OCI-LY3 (cell line): ENCODE measurements around the gene CEP85L.

ENCODE experiments used
- H2AFZ ChIP-seq: fragments of 200-600, 300-600 bp; shearing (Covaris generic); 2 replicates; pipeline ENCODE4 v1.6.0; 2014; ENCODE audit warnings: antibody characterized with exemption, low read depth, low read length
- H3K27ac ChIP-seq: fragments of 200-600, 300-600 bp; sonication (generic); 2 replicates; pipeline ENCODE4 v1.5.1; 2014; ENCODE audit warnings: mild to moderate bottlenecking, low read length, moderate library complexity, mixed read lengths
- H3K27me3 ChIP-seq: fragments of 200-600, 300-600 bp; sonication (generic); 2 replicates; pipeline ENCODE4 v1.6.1; 2014; ENCODE audit warnings: low read depth, low read length, mixed read lengths
- H3K36me3 ChIP-seq: fragments of 200-600, 300-600 bp; sonication (generic); replicated peaks from 2 replicates; pipeline ENCODE3; 2014; ENCODE audit warnings: low read depth, low read length, mixed read lengths
- H3K4me1 ChIP-seq: fragments of 300-600, 200-600 bp; sonication (generic); 2 replicates; pipeline ENCODE4 v1.6.1; 2014; ENCODE audit warnings: low read length, mixed read lengths
- H3K4me2 ChIP-seq: fragments of 200-600, 300-600 bp; sonication (generic); 2 replicates; pipeline ENCODE4 v1.6.1; 2014; ENCODE audit warnings: low read length, mixed read lengths
- H3K4me3 ChIP-seq: fragments of 300-600, 200-600 bp; sonication (generic); 2 replicates; pipeline ENCODE4 v1.5.1; 2014; ENCODE audit warnings: antibody characterized with exemption, mild to moderate bottlenecking, low read length, moderate library complexity
- H3K79me2 ChIP-seq: fragments of 300-600, 200-600 bp; shearing (Covaris generic); 2 replicates; pipeline ENCODE4 v1.6.1; 2014; ENCODE audit warnings: mild to moderate bottlenecking, low read length, mixed read lengths
- H3K9ac ChIP-seq: fragments of 300-600, 200-600 bp; shearing (Covaris generic); 2 replicates; pipeline ENCODE4 v1.6.0; 2014; ENCODE audit warnings: mild to moderate bottlenecking, low read length, moderate library complexity
- H3K9me3 ChIP-seq: fragments of 200-600, 300-600 bp; shearing (Covaris generic); 2 replicates; pipeline ENCODE4 v1.6.1; 2014; ENCODE audit warnings: low read length, mixed read lengths; ENCODE audit not compliant: insufficient read depth
- H4K20me1 ChIP-seq: fragments of 200-600, 300-600 bp; sonication (generic); 2 replicates; pipeline ENCODE4 v1.6.1; 2016; ENCODE audit warnings: low read length, mixed read lengths; ENCODE audit not compliant: insufficient read depth
- CTCF ChIP-seq: fragments of 200-600, 300-600 bp; sonication (generic); IDR thresholded peaks from 2 replicates; pipeline ENCODE4 v1.5.1; 2014; ENCODE audit warnings: antibody characterized with exemption, low read length, low read depth
- EZH2phosphoT487 ChIP-seq: fragments of 200-600 bp; shearing (Covaris generic); IDR thresholded peaks from 2 replicates; pipeline ENCODE4 v1.6.1; 2018; ENCODE audit warnings: antibody characterized with exemption, mixed run types, low read depth

The CEP85L gene

DNA sequence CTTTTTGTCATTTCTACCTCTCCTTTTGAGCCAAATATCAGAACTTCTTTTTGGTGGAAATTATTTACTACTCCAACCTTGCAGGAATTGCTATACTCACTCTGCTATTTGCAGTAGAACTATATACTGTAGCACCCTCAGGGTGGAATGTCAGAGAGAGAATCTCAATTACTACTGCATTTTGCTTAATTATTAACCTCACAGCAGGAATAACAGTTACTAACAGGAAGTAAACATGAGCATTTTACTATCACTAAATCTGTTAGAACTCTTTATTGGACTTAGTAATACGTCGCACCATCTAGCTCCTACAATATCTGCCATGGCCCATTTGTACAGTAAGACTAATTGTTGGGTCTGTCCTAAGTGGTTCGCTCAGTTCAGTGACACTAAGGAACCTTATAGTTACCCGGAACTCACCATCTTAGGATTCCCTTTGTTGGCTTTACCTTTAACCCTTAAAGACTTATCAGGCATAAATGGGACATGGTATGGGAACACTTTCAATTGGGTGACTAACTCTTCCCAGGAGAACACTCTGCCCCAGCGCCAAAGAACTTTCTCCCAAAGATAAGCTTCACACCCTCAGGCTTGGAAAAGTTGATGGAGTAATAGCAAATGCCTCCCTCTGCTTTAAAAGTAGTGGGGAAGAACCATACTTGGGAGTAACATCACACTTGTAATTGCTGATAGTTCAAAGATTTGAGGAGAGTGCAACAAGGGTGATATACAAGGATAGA lies 64.5 kb downstream of the CEP85L start:
- no peak overlapping the region for H2AFZ ChIP-seq
- no peaks in the 10 kb centered on the region for H3K4me1 ChIP-seq
- TF ChIP-seq EZH2phosphoT487 (no peak), CTCF (no peak)
- H3K27ac ChIP-seq = no peak overlapping the region
- H3K9ac ChIP-seq = no peak overlapping the region
- H3K27me3 ChIP-seq = no peaks in the 10 kb centered on the region
- H3K4me2 ChIP-seq = no peak overlapping the region
- H3K4me3 ChIP-seq = no peak overlapping the region
- H3K9me3 ChIP-seq = no peaks in the 10 kb centered on the region
- no peaks in the 10 kb centered on the region for H3K79me2 ChIP-seq
- H4K20me1 ChIP-seq = no peaks in the 10 kb centered on the region
- no peaks in the 10 kb centered on the region for H3K36me3 ChIP-seq

GRCh38 chr6:118584911-118585310 lies 66.5 kb downstream of the CEP85L start:
- peaks cover 2% of the 10 kb centered on the region; the same call in 1 of the 2 replicates for H3K4me1 ChIP-seq
- no peak overlapping the region for H3K9ac ChIP-seq
- H3K4me2 ChIP-seq = no peak overlapping the region
- H3K27me3 ChIP-seq = no peaks in the 10 kb centered on the region
- no peaks in the 10 kb centered on the region for H4K20me1 ChIP-seq
- H3K9me3 ChIP-seq = no peaks in the 10 kb centered on the region
- H2AFZ ChIP-seq = no peak overlapping the region
- TF ChIP-seq CTCF (no peak), EZH2phosphoT487 (no peak)
- no peak overlapping the region for H3K27ac ChIP-seq
- no peak overlapping the region for H3K4me3 ChIP-seq
- no peaks in the 10 kb centered on the region for H3K79me2 ChIP-seq
- H3K36me3 ChIP-seq = no peaks in the 10 kb centered on the region

- no peaks in the 10 kb centered on the region for H3K27me3 ChIP-seq
- no peaks in the 10 kb centered on the region for H4K20me1 ChIP-seq
- no peak overlapping the region for H2AFZ ChIP-seq
- no peaks in the 10 kb centered on the region for H3K9me3 ChIP-seq
- no peaks in the 10 kb centered on the region for H3K36me3 ChIP-seq
- H3K4me2 ChIP-seq = no peak overlapping the region
- no peak overlapping the region for H3K27ac ChIP-seq
- H3K9ac ChIP-seq = no peak overlapping the region
- H3K4me3 ChIP-seq = no peak overlapping the region
- H3K4me1 ChIP-seq = peaks cover 2% of the 10 kb centered on the region; the same call in 1 of the 2 replicates
- TF ChIP-seq CTCF (no peak), EZH2phosphoT487 (no peak)
- no peaks in the 10 kb centered on the region for H3K79me2 ChIP-seq
Observed at GRCh38 chr6:118581489-118581959, 69.9 kb downstream of the CEP85L start.

- Histone ChIP-seq H3K9ac (no peak overlapping the region), H3K27ac (no peak overlapping the region), H2AFZ (no peak overlapping the region), H3K4me2 (0 out of 2 replicates have a peak overlapping the region, but pooled peaks have one; percentile 27), H4K20me1 (no peaks in the 10 kb centered on the region), H3K36me3 (no peaks in the 10 kb centered on the region), H3K9me3 (no peaks in the 10 kb centered on the region), H3K4me1 (peaks cover 2% of the 10 kb centered on the region; the same call in 1 of the 2 replicates), H3K79me2 (no peaks in the 10 kb centered on the region), H3K27me3 (no peaks in the 10 kb centered on the region), H3K4me3 (no peak overlapping the region)
- TF ChIP-seq EZH2phosphoT487 = no peak
- TF ChIP-seq CTCF = peak; percentile 61
Observed at GRCh38 chr6:118580585-118581419, 70.6 kb downstream of the CEP85L start.
